Measurements from ENCODE around the gene PDIA5.
"Not testable (repeated sequence)": the region's sequence is repeated elsewhere in the genome, so short reads cannot be mapped to it uniquely, and the experiment has no call there.

Gene PDIA5

GRCh38 chr3:123093696-123094095 is 26.9 kb downstream of the PDIA5 start:
- no peak for DNase-seq (ENCODE audit: low spot score)

DNA sequence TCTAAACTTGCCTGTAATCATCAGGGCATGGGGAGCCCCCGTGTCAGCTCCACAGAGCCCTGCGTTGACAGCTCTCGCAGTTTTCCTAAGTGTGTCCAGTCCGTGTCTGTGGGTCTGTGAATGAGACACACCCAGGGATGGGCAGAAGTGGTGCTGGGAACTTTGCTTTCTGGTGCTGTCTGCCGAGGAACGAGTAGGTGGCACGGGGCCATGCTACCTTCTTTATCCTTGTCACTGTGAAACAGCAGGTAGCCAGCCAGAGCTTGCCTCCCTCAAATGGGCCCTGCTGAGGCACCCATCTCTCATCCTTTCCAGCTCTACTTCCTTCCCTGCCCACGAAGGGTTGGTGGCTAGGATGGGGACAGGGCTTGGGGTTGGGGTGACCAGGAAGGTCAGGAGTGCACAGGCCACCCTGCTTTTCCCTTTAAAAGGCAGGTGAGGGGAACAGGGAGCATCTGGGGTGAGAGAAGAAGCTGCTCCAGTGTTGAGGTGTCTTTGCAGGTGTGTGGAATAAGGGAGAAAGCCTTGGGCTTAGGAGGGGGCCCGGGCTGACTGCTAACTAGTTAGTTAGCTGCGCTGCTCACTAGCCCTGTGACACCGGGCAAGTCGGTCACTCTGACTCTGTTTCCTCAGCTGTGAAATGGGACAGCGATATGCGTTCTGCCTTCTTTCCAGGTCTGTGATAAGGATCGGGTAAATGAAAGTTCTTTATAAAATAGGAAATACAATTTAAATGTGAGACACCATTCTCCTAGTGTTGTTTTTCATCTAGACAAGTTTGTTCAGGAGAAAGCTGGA is 27.9 kb downstream of the PDIA5 start:
- no peak for DNase-seq (ENCODE audit: low spot score)

DNA sequence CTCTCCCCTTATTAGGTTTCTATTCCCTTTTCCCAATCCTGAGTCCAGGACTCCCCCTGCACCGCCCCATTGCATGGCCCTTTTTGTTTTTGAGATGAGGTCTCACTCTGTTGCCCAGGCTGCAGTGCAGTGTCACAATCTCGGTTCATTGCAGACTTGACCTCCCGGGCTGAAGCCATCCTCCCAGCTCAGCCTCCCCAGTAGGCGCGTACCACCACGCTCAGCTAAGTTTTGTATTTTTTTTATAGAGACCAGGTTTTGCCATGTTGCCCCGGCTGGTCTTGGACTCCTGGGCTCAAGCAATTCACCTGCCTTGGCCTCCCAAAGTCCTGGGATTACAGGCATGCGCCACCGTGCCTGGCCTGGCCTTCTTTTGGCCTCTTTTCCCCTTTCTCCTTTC is 29.3 kb downstream of the PDIA5 start:
- no peak for DNase-seq (ENCODE audit: low spot score)

- no peak for DNase-seq (ENCODE audit: low spot score)
Measured at GRCh38 chr3:123096731-123097130, 29.9 kb downstream of the PDIA5 start.

- DNase-seq (ENCODE audit: low spot score) = no peak
Measured at GRCh38 chr3:123098426-123099330, 31.9 kb downstream of the PDIA5 start.

DNA sequence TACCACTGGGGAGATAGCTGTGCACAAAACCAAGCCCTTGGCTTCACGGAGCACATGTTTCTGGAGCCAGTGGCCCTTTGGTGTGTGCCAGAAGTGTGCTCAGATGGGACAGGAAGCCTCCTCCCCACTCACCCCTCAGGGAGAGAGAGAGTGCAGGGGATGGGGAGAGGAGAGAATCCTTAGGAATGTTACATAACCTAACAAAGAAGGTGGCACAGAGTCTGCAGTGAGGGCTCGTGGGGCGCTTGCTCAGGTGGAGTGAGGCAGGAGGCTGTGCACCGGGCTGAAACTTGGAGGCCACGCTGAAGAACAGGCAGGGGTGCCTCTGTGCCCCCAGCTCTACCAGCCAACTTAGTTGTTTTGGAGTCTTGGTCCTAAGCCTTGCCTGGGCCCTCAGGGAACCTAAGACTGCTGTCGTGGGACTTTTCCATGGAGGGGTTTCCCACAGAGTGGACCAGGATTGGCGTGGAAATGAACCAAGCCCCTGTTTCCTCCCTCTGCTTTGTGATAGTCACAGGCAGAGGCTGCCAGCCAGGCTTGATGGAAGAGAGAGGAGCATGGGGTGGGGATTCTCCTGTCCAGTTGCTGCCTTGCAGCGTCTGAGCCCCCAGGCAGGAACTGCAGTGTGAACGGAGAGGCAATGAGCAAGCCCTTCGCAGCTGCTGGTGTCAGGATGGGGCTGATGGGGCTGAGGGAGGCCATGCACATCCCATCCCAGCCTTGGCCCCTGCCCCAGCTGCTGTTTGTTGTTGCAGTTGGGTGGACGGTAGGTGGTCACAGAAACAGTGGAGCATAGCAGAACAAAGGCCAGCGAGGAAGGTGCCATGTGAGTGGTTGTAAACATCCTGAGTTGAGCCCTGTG is 32.7 kb downstream of the PDIA5 start:
- no peak for DNase-seq (ENCODE audit: low spot score)

- DNase-seq (ENCODE audit: low spot score) = no peak
Measured at GRCh38 chr3:123100193-123100776, 33.5 kb downstream of the PDIA5 start.

GRCh38 chr3:123102249-123102648 is 35.4 kb downstream of the PDIA5 start:
- no peak for DNase-seq (ENCODE audit: low spot score)

- no peak for DNase-seq (ENCODE audit: low spot score)
Measured at GRCh38 chr3:123102826-123103225, 36.0 kb downstream of the PDIA5 start.

DNA sequence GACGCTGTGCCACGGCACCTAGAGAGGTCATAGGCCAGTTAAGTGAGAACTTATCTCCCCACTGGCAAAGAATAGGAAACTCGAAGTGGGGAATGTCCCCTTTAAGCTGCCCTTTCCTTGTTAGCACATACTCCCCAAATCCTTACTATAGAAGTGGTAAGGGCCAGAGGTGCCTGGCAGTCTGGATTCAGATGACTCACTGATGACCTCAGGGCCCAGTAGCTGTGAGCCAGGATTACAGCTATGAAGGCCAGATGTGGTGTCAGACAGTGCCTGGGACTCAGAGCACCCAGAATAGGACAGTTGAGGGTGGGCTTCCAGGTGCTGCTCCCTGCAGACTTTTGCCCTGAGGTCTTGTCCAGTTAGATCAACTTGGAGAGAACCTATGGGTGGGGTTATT is 37.7 kb downstream of the PDIA5 start:
- peak; percentile 72 for DNase-seq (ENCODE audit: low spot score)

DNA sequence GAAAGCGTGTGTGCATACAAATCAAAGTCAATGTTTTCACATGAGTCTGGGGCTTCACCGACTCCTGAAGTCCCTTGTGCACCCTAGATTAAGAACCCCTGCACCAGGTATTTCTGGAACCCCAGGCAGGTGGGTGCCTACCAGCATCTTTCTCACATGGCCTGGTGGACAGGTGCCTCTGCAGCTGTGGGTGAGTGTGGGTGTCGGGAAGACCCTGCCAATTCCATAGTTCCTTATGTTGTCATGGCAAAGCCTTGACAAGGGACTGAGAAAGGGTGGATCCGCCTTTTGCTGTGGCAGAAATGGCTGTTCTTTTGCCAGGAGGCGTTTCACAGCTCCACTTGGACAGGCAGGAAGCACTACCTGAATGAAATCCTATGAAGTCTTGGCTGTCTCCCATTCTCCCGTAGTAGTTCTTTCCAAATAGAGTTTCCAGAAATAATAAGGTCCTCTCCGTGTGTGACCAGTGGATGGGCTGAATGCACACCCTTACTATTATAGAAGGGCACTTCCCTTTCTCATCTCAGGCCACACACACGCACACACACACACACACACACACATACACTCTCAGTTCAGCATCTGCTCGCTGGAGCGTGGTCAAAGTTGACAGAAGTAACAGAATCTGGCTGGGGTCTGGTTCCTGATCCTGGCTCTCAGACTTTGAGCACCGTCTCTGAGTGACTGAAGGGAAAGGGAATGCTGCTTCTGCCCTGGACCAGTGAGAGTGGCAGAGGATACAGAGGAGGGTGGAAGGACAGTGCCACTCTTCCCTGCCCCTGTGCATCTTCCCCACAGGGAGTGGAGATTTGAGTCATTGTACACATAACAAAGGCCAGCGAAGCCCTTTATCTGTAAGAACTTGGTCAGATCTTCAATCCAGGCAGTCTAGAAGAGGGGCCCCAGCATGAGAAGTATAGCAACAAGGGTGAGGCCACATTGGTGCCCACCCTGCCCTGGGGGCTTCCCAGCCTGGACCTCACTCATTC is 38.7 kb downstream of the PDIA5 start:
- no peak for DNase-seq (ENCODE audit: low spot score)

DNA sequence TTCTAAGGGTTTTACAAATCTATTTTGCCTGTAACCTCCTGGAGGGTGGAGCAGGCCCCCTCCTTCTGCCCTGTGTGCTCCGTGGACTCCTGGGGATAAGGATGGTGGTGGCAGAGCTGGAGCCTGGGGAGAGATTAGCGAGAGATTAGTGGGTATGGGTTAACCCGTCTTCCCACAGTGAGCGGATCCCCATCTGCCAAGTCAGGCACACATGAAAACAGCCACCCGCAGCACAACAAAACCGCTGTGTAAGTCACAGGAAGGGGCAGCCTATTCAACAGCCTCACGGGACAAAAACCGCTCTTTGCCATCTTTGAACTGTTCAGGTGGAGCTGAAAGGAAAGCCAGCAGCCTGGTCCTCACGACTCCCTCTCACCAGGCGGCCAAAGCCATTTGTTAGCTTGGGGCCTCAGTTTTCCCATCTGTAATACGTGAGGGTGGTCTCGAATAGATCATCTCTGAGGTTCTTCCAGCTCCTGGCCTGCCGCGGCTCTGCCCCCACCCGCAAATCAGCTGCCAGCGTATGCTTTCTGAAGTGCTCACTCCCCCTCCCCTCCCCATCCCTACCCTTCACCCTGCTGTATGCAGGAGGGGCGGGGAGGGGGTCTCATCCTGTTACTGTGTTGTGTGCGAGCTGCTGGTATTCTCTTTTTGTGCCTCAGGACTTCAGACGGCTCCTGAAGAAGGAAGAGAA is 43.6 kb downstream of the PDIA5 start:
- no peak for DNase-seq (ENCODE audit: low spot score)

- no peak for DNase-seq (ENCODE audit: low spot score)
Measured at GRCh38 chr3:123110976-123111615, 44.3 kb downstream of the PDIA5 start.

DNA sequence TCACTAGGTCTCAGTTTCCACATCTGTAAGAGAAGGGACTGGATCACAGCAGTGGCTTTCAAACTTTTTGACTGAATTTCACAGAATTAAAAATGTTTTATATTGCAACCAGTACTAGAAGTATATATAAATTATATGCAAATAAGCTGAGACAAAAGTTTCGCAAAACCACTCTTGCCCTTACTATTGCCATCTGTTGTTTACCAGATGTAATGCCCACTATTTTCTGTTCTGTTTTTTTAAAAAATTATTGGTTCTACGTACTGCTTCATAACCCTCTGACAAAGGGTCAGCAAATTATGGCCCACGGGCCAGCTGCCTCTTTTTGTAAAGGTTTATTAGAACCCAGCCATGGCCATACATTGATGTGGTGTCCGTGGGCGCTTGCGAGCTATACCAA is 44.8 kb downstream of the PDIA5 start:
- no peak for DNase-seq (ENCODE audit: low spot score)

DNA sequence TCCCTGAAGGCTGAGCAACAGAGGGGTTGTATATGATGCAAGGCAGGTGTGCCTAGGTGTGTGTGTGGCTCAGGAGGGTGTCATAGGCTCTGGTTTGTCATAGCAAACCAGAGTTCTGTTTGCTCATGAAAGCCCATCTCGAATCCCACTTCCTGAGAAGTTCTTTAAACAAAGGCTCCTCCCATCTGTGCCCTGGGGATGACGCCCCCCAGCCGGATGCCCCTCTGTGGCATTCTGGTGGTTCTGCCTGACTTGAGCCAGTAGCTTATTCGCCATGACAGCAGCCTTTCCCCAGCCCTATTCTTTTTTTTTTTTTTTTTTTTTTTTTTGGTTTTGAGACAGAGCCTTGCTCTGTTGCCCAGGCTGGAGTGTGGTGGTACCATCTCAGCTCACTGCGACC is 45.4 kb downstream of the PDIA5 start:
- no peak for DNase-seq (ENCODE audit: low spot score)

DNA sequence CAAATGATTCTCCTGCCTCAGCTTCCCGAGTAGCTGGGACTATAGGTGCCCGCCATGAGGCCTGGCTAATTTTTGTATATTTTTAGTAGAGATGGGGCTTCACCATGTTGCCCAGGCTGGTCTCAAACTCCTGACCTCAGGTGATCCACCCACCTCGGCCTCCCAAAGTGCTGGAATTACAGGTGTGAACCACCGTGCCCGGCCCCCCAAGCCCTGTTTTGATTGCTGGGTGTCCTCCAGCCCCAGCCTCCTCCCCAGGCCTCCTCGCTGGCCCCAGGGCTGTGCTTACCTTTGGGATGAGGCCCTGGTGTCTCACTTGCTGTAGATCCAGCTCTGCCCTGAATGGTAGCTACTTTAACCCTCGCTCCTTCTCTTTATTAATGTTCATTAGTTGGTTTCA is 45.8 kb downstream of the PDIA5 start:
- not testable (repeated sequence) for DNase-seq (ENCODE audit: low spot score)

GRCh38 chr3:123113889-123114450 is 47.1 kb downstream of the PDIA5 start:
- no peak for DNase-seq (ENCODE audit: low spot score)

- DNase-seq (ENCODE audit: low spot score) = no peak
Measured at GRCh38 chr3:123116116-123116515, 49.3 kb downstream of the PDIA5 start.

DNA sequence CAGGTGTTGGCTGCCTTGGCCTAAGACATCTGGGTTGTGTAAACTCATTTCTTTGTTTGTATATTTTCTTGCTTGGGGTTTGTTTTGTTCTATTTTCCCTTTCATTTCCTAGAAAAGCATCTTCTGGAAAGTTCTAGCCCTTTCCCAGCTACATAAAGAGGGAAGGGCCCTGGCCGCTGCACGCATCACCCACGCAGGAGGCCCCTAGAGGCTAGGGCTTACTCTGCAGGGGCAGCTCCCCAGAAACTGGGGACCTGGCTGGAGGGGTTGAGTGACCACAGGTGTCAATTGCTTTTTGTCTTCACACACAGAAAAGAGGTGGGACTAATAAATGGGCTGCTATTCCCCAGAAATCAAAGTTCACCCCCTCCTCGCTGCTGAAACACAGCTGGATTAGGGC is 52.6 kb downstream of the PDIA5 start:
- DNase-seq (ENCODE audit: low spot score) = no peak

Measured in kidney capillary endothelial cell (primary cell).